HepG2 (cell line): ENCODE measurements around the gene PCNA. TPM values are rescaled to one million over a fixed set of nuclear protein-coding genes. Genes with fewer than 3 reads are reported as not detected.

Source experiments
- ATAC-seq: fragments of 200-7000 bp; cut with Tn5 transposase; 3 replicates; pipeline ENCODE4 v1.9.1; 2020; ENCODE audit warnings: mild to moderate bottlenecking, moderate library complexity
- BruUV-seq: library from RNA; stranded (reverse); fragments of 400-500 nt; replicated peaks from 2 replicates; lab custom pipeline; 2021; lab: Mats Ljungman, UMichigan
- CTCF ChIA-PET: fragments of 300-600 bp; formaldehyde crosslinking; extraction: SDS; loops from one replicate; lab custom pipeline; 2021; ENCODE audit warnings: low total read pairs, inconsistent platforms, low intra/inter-chr PET ratio; lab: Yijun Ruan, JAX
- POLR2A ChIA-PET: fragments of 350-600 bp; sonication (Branson Sonifier 250); formaldehyde crosslinking; loops from one replicate; lab custom pipeline; 2020; ENCODE audit warnings: antibody characterized with exemption, inconsistent platforms; lab: Yijun Ruan, JAX
- DNase-seq: peaks from one replicate; pipeline ENCODE4 v3.0.0-alpha.2; 2015; ENCODE audit warnings: low spot score
- FAIRE-seq: peaks from 3 replicates; lab custom pipeline; 2011; peaks lifted over from hg19 to GRCh38; lab: Jason Lieb, UNC
- H2AFZ ChIP-seq: one replicate; pipeline ENCODE4 v1.6.1; 2011; ENCODE audit warnings: low read length, inconsistent platforms
- H3K27ac ChIP-seq: fragments of 300-600 bp; 3 replicates; pipeline ENCODE4 v1.8.0; 2011; ENCODE audit warnings: mixed run types, mild to moderate bottlenecking, mixed read lengths, low read length, inconsistent platforms; ENCODE audit not compliant: insufficient read depth; ENCODE audit errors: extremely low read length
- H3K27me3 ChIP-seq, 2 experiments: fragments of 200-600 bp in 1 of 2; 2 replicates in 1 of 2; 3 replicates in 1 of 2; pipeline versions ENCODE4 v1.6.0 to v1.8.0; 2011; ENCODE audit warnings: low read length in 2 of 2, mild to moderate bottlenecking in 2 of 2, moderate library complexity in 2 of 2, inconsistent platforms in 1 of 2; ENCODE audit not compliant: insufficient read depth in 2 of 2, control insufficient read depth in 1 of 2
- H3K36me3 ChIP-seq, 2 experiments: fragments of 200-600 bp in 1 of 2; replicated peaks in 1 of 2; 2 replicates in 1 of 2; 3 replicates in 1 of 2; pipeline versions ENCODE4 v1.5.1 to v1.8.0; 2011; ENCODE audit warnings: low read length in 2 of 2, inconsistent platforms in 1 of 2; ENCODE audit not compliant: insufficient read depth in 2 of 2, control insufficient read depth in 1 of 2
- H3K4me1 ChIP-seq: 2 replicates; pipeline ENCODE4 v1.5.1; 2012; ENCODE audit warnings: low read length, inconsistent platforms; ENCODE audit not compliant: insufficient read depth
- H3K4me2 ChIP-seq: 2 replicates; pipeline ENCODE4 v1.6.0; 2011; ENCODE audit warnings: low read depth, low read length, inconsistent platforms
- H3K4me3 ChIP-seq, 3 experiments: fragments of 200-600 bp in 1 of 3; sonication (generic), shearing (Covaris generic) in 1 of 3; replicated peaks in 1 of 3; 2 replicates each; pipeline ENCODE4 v1.5.1; 2011 to 2016; ENCODE audit warnings: low read length in 3 of 3, inconsistent platforms in 2 of 3, low read depth in 2 of 3, mild to moderate bottlenecking in 2 of 3, control low read depth in 1 of 3, mixed read lengths in 1 of 3; ENCODE audit not compliant: insufficient read depth in 1 of 3
- H3K79me2 ChIP-seq: one replicate; pipeline ENCODE4 v1.6.1; 2011; ENCODE audit warnings: low read length, inconsistent platforms; ENCODE audit not compliant: insufficient read depth
- H3K9ac ChIP-seq: 2 replicates; pipeline ENCODE4 v1.6.0; 2011; ENCODE audit warnings: mild to moderate bottlenecking, low read depth, low read length, inconsistent platforms; ENCODE audit not compliant: insufficient read depth
- H3K9me3 ChIP-seq: 2 replicates; pipeline ENCODE4 v1.5.1; 2012; ENCODE audit warnings: mild to moderate bottlenecking, low read length
- H4K20me1 ChIP-seq: 2 replicates; pipeline ENCODE4 v1.6.0; 2011; ENCODE audit warnings: inconsistent platforms, mild to moderate bottlenecking, low read length, moderate library complexity; ENCODE audit not compliant: insufficient read depth
- BRF2 ChIP-seq: sonication (generic); formaldehyde crosslinking; IDR thresholded peaks from 2 replicates; pipeline ENCODE4 v1.8.1; 2022; ENCODE audit warnings: mild to moderate bottlenecking, missing genetic modification reagents
- CEBPB ChIP-seq: IDR thresholded peaks from 2 replicates; pipeline ENCODE4 v1.6.1; 2011; ENCODE audit warnings: low read depth, low read length, improper control_type of control experiment, borderline replicate concordance
- CEBPG ChIP-seq: IDR thresholded peaks from 2 replicates; pipeline ENCODE4 v1.6.1; 2016
- CREM ChIP-seq, 2 experiments: sonication (generic) in 1 of 2; formaldehyde crosslinking in 1 of 2; IDR thresholded peaks; 2 replicates each; pipeline versions ENCODE4 v1.4.0 to v1.6.1; 2016 to 2020; ENCODE audit warnings: antibody characterized with exemption in 1 of 2, mild to moderate bottlenecking in 1 of 2, missing genetic modification reagents in 1 of 2
- IKZF4 ChIP-seq: sonication (generic); formaldehyde crosslinking; IDR thresholded peaks from 2 replicates; pipeline ENCODE4 v1.5.1; 2020; ENCODE audit warnings: borderline replicate concordance, mild to moderate bottlenecking, low read depth, missing genetic modification reagents; ENCODE audit errors: not compliant biosample characterization
- KLF15 ChIP-seq: sonication (generic); formaldehyde crosslinking; IDR thresholded peaks from 2 replicates; pipeline ENCODE4 v1.8.1; 2023; ENCODE audit warnings: borderline replicate concordance, mild to moderate bottlenecking, inconsistent platforms, missing genetic modification reagents, mixed read lengths
- MBD4 ChIP-seq: IDR thresholded peaks from 2 replicates; pipeline ENCODE4 v1.6.1; 2012; ENCODE audit warnings: low read length, inconsistent platforms, borderline replicate concordance
- MEIS2 ChIP-seq: sonication (generic); formaldehyde crosslinking; IDR thresholded peaks from 2 replicates; pipeline ENCODE4 v1.9.0; 2021; ENCODE audit warnings: mild to moderate bottlenecking, missing genetic modification reagents
- MLXIP ChIP-seq: sonication (generic); formaldehyde crosslinking; IDR thresholded peaks from 2 replicates; pipeline ENCODE4 v1.9.0; 2021; ENCODE audit warnings: missing genetic modification reagents, borderline replicate concordance
- NFE2L2 ChIP-seq: fragments of 150-350 bp; IDR thresholded peaks from 2 replicates; pipeline ENCODE4 v1.6.1; 2014; ENCODE audit warnings: low read length
- SMARCE1 ChIP-seq: fragments of 450-650 bp; IDR thresholded peaks from 2 replicates; pipeline ENCODE4 v1.6.1; 2017; ENCODE audit warnings: borderline replicate concordance
- SYNCRIP ChIP-seq: fragments of 200-400 bp; formaldehyde crosslinking; IDR thresholded peaks from 2 replicates; pipeline ENCODE4 v1.6.1; 2018; ENCODE audit warnings: mild to moderate bottlenecking, low read depth, low read length; ENCODE audit not compliant: insufficient read depth
- ZFP37 ChIP-seq: sonication (generic); formaldehyde crosslinking; IDR thresholded peaks from 2 replicates; pipeline ENCODE4 v1.4.0; 2020; ENCODE audit warnings: missing genetic modification reagents, borderline replicate concordance
- ZMYM3 ChIP-seq: sonication (generic); formaldehyde crosslinking; IDR thresholded peaks from 2 replicates; pipeline ENCODE4 v1.5.1; 2020; ENCODE audit warnings: mild to moderate bottlenecking, missing genetic modification reagents
- ZNF101 ChIP-seq: sonication (generic); formaldehyde crosslinking; IDR thresholded peaks from 2 replicates; pipeline ENCODE4 v1.4.0; 2020; ENCODE audit warnings: mild to moderate bottlenecking, low read depth, missing genetic modification reagents, borderline replicate concordance
- ZNF12 ChIP-seq: sonication (generic); formaldehyde crosslinking; IDR thresholded peaks from 2 replicates; pipeline ENCODE4 v1.5.0; 2020; ENCODE audit warnings: missing genetic modification reagents
- ZNF644 ChIP-seq: IDR thresholded peaks from 2 replicates; pipeline ENCODE4 v1.6.1; 2016; ENCODE audit warnings: low read depth
- WGBS: methylation state at CpG from one replicate; pipeline ENCODE4 v1.1.6; 2017; ENCODE audit warnings: low lambda C conversion rate; 5-methylcytosine and 5-hydroxymethylcytosine counted together
- in situ Hi-C: cut with HindIII; loops from 2 replicates; pipeline ENCODE4 v1.10.0; 2017; ENCODE audit warnings: low pct_unique_long_range_greater_than_20kb; ENCODE audit not compliant: extremely low pct_ligation_motif_present
- intact Hi-C: fragments of 100-400 bp; cut with micrococcal nuclease; formaldehyde crosslinking; loops from one replicate; pipeline ENCODE4 v1.10.0; 2022; ENCODE audit not compliant: unreplicated experiment
- polyA plus RNA-seq, 8 experiments: library from polyadenylated mRNA; depleted of rRNA in 3 of 8; stranded (reverse) in 7 of 8; unstranded in 1 of 8; fragments of >200 nt; fragmentation: Illumina TruSeq in 4 of 8; extraction: Trizol in 4 of 8; gene quantifications; 2 replicates each; pipeline versions ENCODE4 v1.2.1 to v1.2.3, GENCODE V29; 2011 to 2016; ENCODE audit warnings: low read depth in 4 of 8, missing spikeins in 1 of 8, mixed read lengths in 1 of 8; ENCODE audit not compliant: insufficient read depth in 1 of 8
- total RNA-seq, 5 experiments: library from RNA; depleted of rRNA; stranded (reverse); fragments of >200 nt; fragmentation: Illumina TruSeq; extraction: Trizol; gene quantifications; 2 replicates each; pipeline ENCODE4 v1.2.3, GENCODE V29; 2016; ENCODE audit warnings: low read depth in 1 of 5

Gene PCNA
- total and polyA plus RNA-seq, 2 of the 13 experiments (the other 11 are each of a cell fraction or from before 2014, with no cell fraction given), result 229 to 655 TPM

GRCh38 chr20:5080384-5080877, 39.3 kb downstream of the PCNA start:
- 85% methylated on average over 10 of the region's 10 CpGs for WGBS
- peaks cover 25% of the 10 kb centered on the region for H3K4me1 ChIP-seq
- BruUV-seq, result no TSS peak
- no peaks in the 10 kb centered on the region for H3K9me3 ChIP-seq
- H3K79me2 ChIP-seq, result no peaks in the 10 kb centered on the region
- H4K20me1 ChIP-seq, result no peaks in the 10 kb centered on the region
- no peak overlapping the region for H3K9ac ChIP-seq
- ATAC-seq (no peak), DNase-seq (no peak), FAIRE-seq (no peak)
- no peaks in the 10 kb centered on the region for H3K27me3 ChIP-seq
- in situ Hi-C loops (loop anchor here (10.0 kb wide), 1 partner anchor 64 kb away; no protein-coding TSS in a partner anchor), intact Hi-C loops (no loop called here)
- ChIA-PET POLR2A (interaction anchor here (1.2 to 1.3 kb wide), 2 partner anchors 11 to 16 kb away, joined by 4 to 6 read pairs; no protein-coding TSS in a partner anchor), CTCF (no interaction called here)
- no peak overlapping the region for H3K27ac ChIP-seq
- no peaks in the 10 kb centered on the region for H3K36me3 ChIP-seq
- H3K4me3 ChIP-seq, result no peak overlapping the region
- no peak overlapping the region for H3K4me2 ChIP-seq
- H2AFZ ChIP-seq, result no peak overlapping the region
- no peak for TF ChIP-seq MLXIP (CRISPR knock-in tag)
- no peak for TF ChIP-seq ZFP37 (CRISPR knock-in tag)
- peak; percentile 82 for TF ChIP-seq CEBPB
- TF ChIP-seq ZMYM3, result peak; percentile 36; the same call in 1 of the 2 replicates
- TF ChIP-seq CEBPG (CRISPR knock-in tag), result peak; percentile 34; the same call in 1 of the 2 replicates
- no peak for TF ChIP-seq ZNF12 (CRISPR knock-in tag)
- no peak for TF ChIP-seq SYNCRIP
- no peak for TF ChIP-seq MBD4
- TF ChIP-seq KLF15, result no peak
- no peak for TF ChIP-seq CREM (IDR thresholded peaks at IDR 0.05)
- no peak for TF ChIP-seq CREM (CRISPR knock-in tag; IDR thresholded peaks at IDR 0.05)
- no peak for TF ChIP-seq IKZF4 (CRISPR knock-in tag)
- TF ChIP-seq ZNF644 (CRISPR knock-in tag), result no peak
- no peak for TF ChIP-seq ZNF101
- TF ChIP-seq BRF2 (CRISPR knock-in tag), result no peak
- TF ChIP-seq NFE2L2, result peak; percentile 58
- TF ChIP-seq SMARCE1, result no peak
- TF ChIP-seq MEIS2 (CRISPR knock-in tag), result no peak
